ACHN (cell line): Measurements from ENCODE around the gene NAT8.

Experiments used
- DNase-seq: peaks from one replicate; pipeline ENCODE4 v3.0.0-alpha.2; 2015
- in situ Hi-C: cut with HindIII; loops from 2 replicates; pipeline ENCODE4 v1.10.0; 2017; ENCODE audit warnings: low sequenced_read_pairs, low pct_ligation_motif_present, low pct_unique_long_range_greater_than_20kb

The NAT8 gene

DNA sequence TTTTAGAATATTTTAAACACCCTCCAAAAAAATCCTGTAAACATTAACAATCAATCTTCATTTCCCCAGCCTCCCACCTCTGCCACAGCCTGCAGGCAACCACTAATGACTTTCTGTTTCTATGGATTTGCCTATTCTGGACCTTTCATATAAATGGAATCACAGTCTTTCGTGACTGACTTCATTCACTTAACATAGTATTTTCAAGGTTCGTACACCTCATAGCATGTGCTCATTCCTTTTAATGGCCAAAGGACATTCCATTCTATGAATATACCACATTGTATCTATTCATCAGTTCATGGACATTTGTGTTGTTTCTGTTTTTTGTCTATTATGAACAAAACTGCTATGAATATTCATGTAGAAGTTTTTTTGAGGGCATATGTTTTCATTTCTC, 48.5 kb downstream of the NAT8 start:
- in situ Hi-C loops: no loop called here
- no peak for DNase-seq
